ENCODE data around the gene KLHL3.
A peak's percentile ranks its signal among the peaks of the same experiment; 100 is the strongest.

KLHL3 gene

DNA sequence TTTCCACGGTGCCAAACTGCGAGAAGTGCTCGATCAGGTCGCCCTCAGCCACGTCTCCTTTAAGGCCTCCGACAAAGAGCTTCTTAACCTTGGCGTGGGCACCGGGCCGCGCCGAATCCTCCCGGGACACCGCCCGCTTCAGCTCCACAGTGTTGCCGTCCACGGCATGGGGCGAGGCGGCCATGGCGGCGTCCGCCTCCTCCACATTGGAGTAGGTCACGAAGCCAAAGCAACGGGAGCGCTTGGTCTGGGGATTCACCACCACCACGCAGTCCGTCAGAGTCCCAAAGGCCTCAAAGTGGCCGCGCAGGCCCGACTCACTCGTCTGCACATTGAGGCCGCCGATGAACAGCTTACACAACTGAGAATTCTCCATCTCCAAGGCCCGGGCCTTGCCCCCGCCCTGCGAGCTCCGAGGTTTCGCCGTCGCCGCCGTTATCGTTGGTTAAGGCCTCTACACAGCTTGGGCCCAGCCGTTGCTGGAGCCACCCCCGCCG is 17.9 kb upstream of the KLHL3 start:
- Histone ChIP-seq H3K27me3 (ENCODE audit: control insufficient read depth, low read length) (no peaks in the 10 kb centered on the region), H3K4me2 (ENCODE audit: low read length) (peak overlapping the region; percentile 73), H3K27ac (ENCODE audit: low read depth, low read length) (peak overlapping the region; percentile 86), H3F3A (ENCODE audit: control insufficient read depth, insufficient read depth) (peaks cover 30% of the 10 kb centered on the region), H3K4me3 (ENCODE audit: low read length) (peak overlapping the region; percentile 87), H3K9me3 (ENCODE audit: control insufficient read depth, insufficient read depth, low read length) (no peaks in the 10 kb centered on the region), H3K4me1 (ENCODE audit: control insufficient read depth, low read length) (peaks cover 28% of the 10 kb centered on the region), H4K20me1 (ENCODE audit: control insufficient read depth, insufficient read depth, low read depth, low read length) (peaks cover 49% of the 10 kb centered on the region), H3K36me3 (ENCODE audit: control insufficient read depth, low read length) (peaks cover 47% of the 10 kb centered on the region), H3K79me2 (ENCODE audit: control insufficient read depth, low read length) (peaks cover 49% of the 10 kb centered on the region), H3K9me2 (replicated peaks; ENCODE audit: control insufficient read depth, low read length) (no peaks in the 10 kb centered on the region)
- TF ChIP-seq, protein P1, sequence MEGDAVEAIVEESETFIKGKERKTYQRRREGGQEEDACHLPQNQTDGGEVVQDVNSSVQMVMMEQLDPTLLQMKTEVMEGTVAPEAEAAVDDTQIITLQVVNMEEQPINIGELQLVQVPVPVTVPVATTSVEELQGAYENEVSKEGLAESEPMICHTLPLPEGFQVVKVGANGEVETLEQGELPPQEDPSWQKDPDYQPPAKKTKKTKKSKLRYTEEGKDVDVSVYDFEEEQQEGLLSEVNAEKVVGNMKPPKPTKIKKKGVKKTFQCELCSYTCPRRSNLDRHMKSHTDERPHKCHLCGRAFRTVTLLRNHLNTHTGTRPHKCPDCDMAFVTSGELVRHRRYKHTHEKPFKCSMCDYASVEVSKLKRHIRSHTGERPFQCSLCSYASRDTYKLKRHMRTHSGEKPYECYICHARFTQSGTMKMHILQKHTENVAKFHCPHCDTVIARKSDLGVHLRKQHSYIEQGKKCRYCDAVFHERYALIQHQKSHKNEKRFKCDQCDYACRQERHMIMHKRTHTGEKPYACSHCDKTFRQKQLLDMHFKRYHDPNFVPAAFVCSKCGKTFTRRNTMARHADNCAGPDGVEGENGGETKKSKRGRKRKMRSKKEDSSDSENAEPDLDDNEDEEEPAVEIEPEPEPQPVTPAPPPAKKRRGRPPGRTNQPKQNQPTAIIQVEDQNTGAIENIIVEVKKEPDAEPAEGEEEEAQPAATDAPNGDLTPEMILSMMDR (IDR thresholded peaks at IDR 0.05; ENCODE audit: low read depth, low read length, poor library complexity, severe bottlenecking), result no peak
- TF ChIP-seq EZH2phosphoT487 (IDR thresholded peaks at IDR 0.05; ENCODE audit: borderline replicate concordance, low read length), result no peak

DNA sequence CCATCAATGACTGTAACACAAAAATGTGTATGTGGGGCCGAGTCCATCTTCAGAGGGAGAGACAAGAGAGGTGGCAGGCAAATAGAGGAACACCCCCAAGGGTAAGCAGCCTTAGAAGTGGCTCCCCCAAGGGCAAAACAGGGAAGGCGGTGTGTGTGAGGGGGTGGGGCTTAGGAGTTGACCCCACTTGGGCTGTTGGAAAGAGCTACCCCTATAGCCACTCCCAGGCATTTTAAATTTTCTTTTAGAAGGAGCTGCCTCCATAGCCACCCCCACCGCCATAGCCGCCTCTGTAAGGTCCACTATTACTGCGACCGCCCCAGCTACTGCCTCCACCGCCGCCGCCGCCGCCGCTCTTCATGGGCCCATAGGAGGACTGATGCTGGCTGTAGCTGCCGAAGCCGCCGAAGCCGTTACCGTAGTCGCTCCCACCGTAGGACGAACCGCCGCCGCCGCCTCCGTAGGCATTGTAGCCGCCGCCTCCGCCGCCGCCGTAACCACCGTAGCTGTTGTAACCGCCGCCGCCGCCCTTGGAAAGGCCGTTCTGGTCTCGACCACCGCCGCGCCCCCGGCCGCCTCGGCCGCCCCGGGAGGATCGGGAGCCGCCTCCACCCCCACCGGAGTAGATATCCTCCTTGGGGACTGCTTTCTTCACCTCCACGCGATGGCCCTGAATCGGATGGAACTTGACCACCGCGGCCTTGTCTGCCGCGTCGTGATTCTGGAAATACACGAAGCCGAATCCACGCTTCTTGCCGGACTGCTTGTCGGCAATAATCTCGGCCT is 17.2 kb upstream of the KLHL3 start:
- Histone ChIP-seq H3K9me3 (ENCODE audit: control insufficient read depth, insufficient read depth, low read length) (no peaks in the 10 kb centered on the region), H3K9me2 (replicated peaks; ENCODE audit: control insufficient read depth, low read length) (no peaks in the 10 kb centered on the region), H3K4me1 (ENCODE audit: control insufficient read depth, low read length) (peaks cover 28% of the 10 kb centered on the region), H3K27me3 (ENCODE audit: control insufficient read depth, low read length) (no peaks in the 10 kb centered on the region), H3K36me3 (ENCODE audit: control insufficient read depth, low read length) (peaks cover 47% of the 10 kb centered on the region), H3F3A (ENCODE audit: control insufficient read depth, insufficient read depth) (peaks cover 37% of the 10 kb centered on the region), H4K20me1 (ENCODE audit: control insufficient read depth, insufficient read depth, low read depth, low read length) (peaks cover 56% of the 10 kb centered on the region), H3K4me2 (ENCODE audit: low read length) (peak overlapping the region; percentile 73), H3K4me3 (ENCODE audit: low read length) (peak overlapping the region; percentile 87), H3K79me2 (ENCODE audit: control insufficient read depth, low read length) (peaks cover 52% of the 10 kb centered on the region), H3K27ac (ENCODE audit: low read depth, low read length) (peak overlapping the region; percentile 86)
- TF ChIP-seq, protein P1 (IDR thresholded peaks at IDR 0.05; ENCODE audit: low read depth, low read length, poor library complexity, severe bottlenecking), result no peak

DNA sequence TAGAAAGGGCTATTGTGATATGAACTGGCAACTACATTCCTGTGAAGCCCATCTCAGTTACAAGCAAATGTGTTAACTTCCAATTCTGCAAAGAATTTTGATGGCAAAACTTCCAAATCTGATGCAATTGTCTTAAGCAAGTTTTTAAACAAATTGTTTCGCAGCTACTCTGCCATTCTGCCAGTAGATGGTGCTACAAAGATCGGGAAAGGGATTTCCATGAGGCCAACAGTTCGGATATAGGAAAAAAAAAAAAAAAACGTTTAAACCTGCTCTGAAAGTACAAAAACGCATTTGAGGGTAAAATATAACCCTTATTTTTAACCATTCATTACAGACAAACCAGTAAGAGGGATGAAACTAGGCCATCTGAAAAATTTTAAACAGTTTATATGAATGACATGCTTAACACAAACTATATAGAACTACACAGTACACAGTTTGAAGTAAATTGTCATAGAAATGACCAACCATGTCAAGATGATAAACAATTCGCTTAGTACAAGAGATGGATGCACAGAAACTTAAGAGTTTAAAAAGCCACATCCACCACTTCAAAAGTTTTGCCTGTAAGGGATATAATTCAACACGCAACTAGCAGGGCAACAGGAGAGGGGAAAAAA is 16.1 kb upstream of the KLHL3 start:
- H4K20me1 ChIP-seq (ENCODE audit: control insufficient read depth, insufficient read depth, low read depth, low read length), result peaks cover 56% of the 10 kb centered on the region
- TF ChIP-seq, protein P1 (IDR thresholded peaks at IDR 0.05; ENCODE audit: low read depth, low read length, poor library complexity, severe bottlenecking), result peak; percentile 95
- TF ChIP-seq EZH2phosphoT487 (IDR thresholded peaks at IDR 0.05; ENCODE audit: borderline replicate concordance, low read length), result no peak
- peaks cover 52% of the 10 kb centered on the region for H3K79me2 ChIP-seq (ENCODE audit: control insufficient read depth, low read length)
- no peak overlapping the region for H3K27ac ChIP-seq (ENCODE audit: low read depth, low read length)
- H3K9me3 ChIP-seq (ENCODE audit: control insufficient read depth, insufficient read depth, low read length), result no peaks in the 10 kb centered on the region
- H3F3A ChIP-seq (ENCODE audit: control insufficient read depth, insufficient read depth), result peaks cover 46% of the 10 kb centered on the region
- peaks cover 47% of the 10 kb centered on the region for H3K36me3 ChIP-seq (ENCODE audit: control insufficient read depth, low read length)
- H3K4me3 ChIP-seq (ENCODE audit: low read length), result peak overlapping the region; percentile 87
- no peaks in the 10 kb centered on the region for H3K9me2 ChIP-seq (replicated peaks; ENCODE audit: control insufficient read depth, low read length)
- H3K27me3 ChIP-seq (ENCODE audit: control insufficient read depth, low read length), result no peaks in the 10 kb centered on the region
- peaks cover 28% of the 10 kb centered on the region for H3K4me1 ChIP-seq (ENCODE audit: control insufficient read depth, low read length)
- H3K4me2 ChIP-seq (ENCODE audit: low read length), result peak overlapping the region; percentile 73
